Hepatocyte (in vitro differentiated cells): ENCODE results near the gene RNF41.

Experiments used
- CTCF ChIP-seq: fragments of 200-600 bp; sonication (generic); IDR thresholded peaks from 2 replicates; pipeline ENCODE4 v1.5.1; 2016; ENCODE audit warnings: antibody characterized with exemption, mild to moderate bottlenecking; ENCODE audit not compliant: poor library complexity
- EZH2 ChIP-seq: fragments of 200-600 bp; sonication (generic); IDR thresholded peaks from 2 replicates; pipeline ENCODE4 v1.6.1; 2016; ENCODE audit warnings: antibody characterized with exemption, mild to moderate bottlenecking, borderline replicate concordance

- TF ChIP-seq EZH2 (no peak), CTCF (no peak)
Observed at GRCh38 chr12:56164345-56164729, 57.4 kb downstream of the RNF41 start.
